Central memory CD8-positive, alpha-beta T cell (primary cell): ENCODE results near the gene COPZ1.

Source experiments
- ATAC-seq: fragments of 150-1000 bp; cut with Tn5 transposase; replicated peaks from 2 replicates; pipeline ENCODE4 v1.10.0; 2022; ENCODE audit warnings: mild to moderate bottlenecking, moderate FRiP score, moderate number of reproducible peaks; ENCODE audit not compliant: poor library complexity, severe bottlenecking; ENCODE audit errors: extremely low read depth
- DNase-seq, 2 donors: peaks; one replicate each; pipeline ENCODE4 v3.0.0; 2021; ENCODE audit warnings: low spot score in 2 of 2
- H3K27ac Mint-ChIP-seq: one replicate; pipeline ENCODE4 v1.8.0; 2022; ENCODE audit warnings: low read depth, mild to moderate bottlenecking, moderate library complexity, mixed read lengths
- H3K27me3 Mint-ChIP-seq: one replicate; pipeline ENCODE4 v1.8.0; 2022; ENCODE audit warnings: mixed read lengths
- H3K36me3 Mint-ChIP-seq: one replicate; pipeline ENCODE4 v1.8.0; 2022; ENCODE audit warnings: mild to moderate bottlenecking, moderate library complexity, mixed read lengths; ENCODE audit not compliant: insufficient read depth
- H3K4me1 Mint-ChIP-seq: one replicate; pipeline ENCODE4 v1.8.0; 2022; ENCODE audit warnings: mixed read lengths
- H3K4me3 Mint-ChIP-seq: one replicate; pipeline ENCODE4 v1.8.0; 2022; ENCODE audit warnings: mild to moderate bottlenecking, moderate library complexity, mixed read lengths
- H3K9me3 Mint-ChIP-seq: one replicate; pipeline ENCODE4 v1.8.0; 2022; ENCODE audit warnings: mixed read lengths

COPZ1 gene

GRCh38 chr12:54360717-54361456 is 36.0 kb downstream of the COPZ1 start:
- no peak overlapping the region for H3K4me3 Mint-ChIP-seq
- H3K36me3 Mint-ChIP-seq = no peaks in the 10 kb centered on the region
- ATAC-seq (no peak), DNase-seq (no peak)
- no peaks in the 10 kb centered on the region for H3K9me3 Mint-ChIP-seq
- H3K27me3 Mint-ChIP-seq = no peaks in the 10 kb centered on the region
- peaks cover 11% of the 10 kb centered on the region for H3K4me1 Mint-ChIP-seq
- peak overlapping the region; percentile 45 for H3K27ac Mint-ChIP-seq

GRCh38 chr12:54363047-54363446 is 38.1 kb downstream of the COPZ1 start:
- Mint-ChIP-seq H3K27ac (no peak overlapping the region), H3K9me3 (no peaks in the 10 kb centered on the region), H3K36me3 (no peaks in the 10 kb centered on the region), H3K4me3 (no peak overlapping the region), H3K4me1 (peaks cover 11% of the 10 kb centered on the region), H3K27me3 (no peaks in the 10 kb centered on the region)
- ATAC-seq (no peak), DNase-seq (no peak)

- Mint-ChIP-seq H3K9me3 (no peaks in the 10 kb centered on the region), H3K27me3 (no peaks in the 10 kb centered on the region), H3K4me3 (no peak overlapping the region), H3K4me1 (peaks cover 14% of the 10 kb centered on the region), H3K27ac (no peak overlapping the region), H3K36me3 (no peaks in the 10 kb centered on the region)
- DNase-seq (no peak), ATAC-seq (no peak)
Measured at GRCh38 chr12:54363618-54364017, 38.7 kb downstream of the COPZ1 start.

- no peak for DNase-seq
- no peak for ATAC-seq
Measured at GRCh38 chr12:54364413-54364812, 39.5 kb downstream of the COPZ1 start, which contains the start of gene GPR84. TSS of gene GPR84 (minus strand) at chr12:54364486. CDS start at chr12:54363851, 635 bp downstream.

GRCh38 chr12:54368025-54368708 is 43.2 kb downstream of the COPZ1 start:
- Mint-ChIP-seq H3K9me3 (no peaks in the 10 kb centered on the region), H3K27me3 (no peaks in the 10 kb centered on the region), H3K27ac (no peak overlapping the region), H3K36me3 (no peaks in the 10 kb centered on the region), H3K4me1 (peaks cover 26% of the 10 kb centered on the region), H3K4me3 (no peak overlapping the region)
- ATAC-seq = peak; percentile 17
- DNase-seq = no peak

More at GRCh38 chr12:54364413-54364812, 39.5 kb downstream of the COPZ1 start, which contains the start of gene GPR84:
- Mint-ChIP-seq H3K27ac (no peak within 1 kb of the TSS), H3K9me3 (no peaks in the 10 kb centered on the region), H3K4me3 (no peak within 1 kb of the TSS), H3K36me3 (no peaks in the 10 kb centered on the region), H3K27me3 (no peaks in the 10 kb centered on the region), H3K4me1 (peaks cover 20% of the 10 kb centered on the region)

DNA sequence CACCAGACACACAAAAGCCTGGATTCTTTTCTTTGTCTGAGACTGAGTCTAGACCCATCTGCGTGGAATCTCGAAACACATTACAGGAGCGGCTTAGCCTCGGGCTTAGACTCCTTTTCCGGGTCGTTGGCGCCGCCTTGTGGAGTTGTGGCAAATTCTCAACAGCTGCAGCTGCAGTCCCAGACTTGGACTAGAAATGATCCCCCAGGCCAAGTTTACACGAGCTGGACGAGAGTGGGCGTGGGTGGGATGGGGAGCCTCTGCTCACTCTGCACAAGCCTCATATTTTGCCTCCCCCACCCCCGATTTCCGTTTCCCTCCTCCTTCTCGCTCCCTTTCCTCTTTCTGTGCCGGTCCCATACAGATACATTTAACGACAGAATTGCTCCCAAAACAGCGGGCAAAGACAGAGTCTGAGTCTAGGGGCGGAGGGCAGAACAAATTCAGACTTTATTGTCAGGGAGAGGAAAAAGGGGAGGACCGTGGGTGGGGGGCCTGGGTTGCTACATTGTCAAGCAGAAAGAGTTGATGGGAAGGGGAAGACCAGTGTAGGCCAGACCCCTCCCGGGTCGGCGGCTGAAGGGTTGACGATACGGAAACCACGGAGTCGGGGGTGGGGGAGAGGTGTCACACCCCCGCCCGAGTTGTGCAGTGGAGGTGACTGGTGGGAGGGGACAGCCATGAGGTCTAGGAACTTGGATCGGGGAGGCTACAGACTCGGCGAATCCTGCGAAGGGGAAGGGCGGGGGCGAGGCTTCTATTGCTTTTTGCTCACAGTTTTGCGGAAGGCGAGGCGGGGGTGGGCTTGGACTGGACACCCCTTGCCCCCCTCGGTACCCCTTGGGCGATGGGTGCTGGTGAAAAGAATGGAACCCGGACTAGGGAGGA is 44.0 kb downstream of the COPZ1 start:
- H3K36me3 Mint-ChIP-seq = no peaks in the 10 kb centered on the region
- no peak overlapping the region for H3K27ac Mint-ChIP-seq
- H3K9me3 Mint-ChIP-seq = no peaks in the 10 kb centered on the region
- H3K4me3 Mint-ChIP-seq = no peak overlapping the region
- no peaks in the 10 kb centered on the region for H3K27me3 Mint-ChIP-seq
- peak; percentile 94 for ATAC-seq
- DNase-seq = peak; percentile 77 to 87
- peaks cover 23% of the 10 kb centered on the region for H3K4me1 Mint-ChIP-seq

- Mint-ChIP-seq H3K27me3 (no peaks in the 10 kb centered on the region), H3K27ac (no peak overlapping the region), H3K36me3 (no peaks in the 10 kb centered on the region), H3K4me3 (no peak overlapping the region), H3K4me1 (peaks cover 16% of the 10 kb centered on the region), H3K9me3 (no peaks in the 10 kb centered on the region)
- ATAC-seq (no peak), DNase-seq (no peak)
Measured at GRCh38 chr12:54369597-54370131, 44.7 kb downstream of the COPZ1 start.

DNA sequence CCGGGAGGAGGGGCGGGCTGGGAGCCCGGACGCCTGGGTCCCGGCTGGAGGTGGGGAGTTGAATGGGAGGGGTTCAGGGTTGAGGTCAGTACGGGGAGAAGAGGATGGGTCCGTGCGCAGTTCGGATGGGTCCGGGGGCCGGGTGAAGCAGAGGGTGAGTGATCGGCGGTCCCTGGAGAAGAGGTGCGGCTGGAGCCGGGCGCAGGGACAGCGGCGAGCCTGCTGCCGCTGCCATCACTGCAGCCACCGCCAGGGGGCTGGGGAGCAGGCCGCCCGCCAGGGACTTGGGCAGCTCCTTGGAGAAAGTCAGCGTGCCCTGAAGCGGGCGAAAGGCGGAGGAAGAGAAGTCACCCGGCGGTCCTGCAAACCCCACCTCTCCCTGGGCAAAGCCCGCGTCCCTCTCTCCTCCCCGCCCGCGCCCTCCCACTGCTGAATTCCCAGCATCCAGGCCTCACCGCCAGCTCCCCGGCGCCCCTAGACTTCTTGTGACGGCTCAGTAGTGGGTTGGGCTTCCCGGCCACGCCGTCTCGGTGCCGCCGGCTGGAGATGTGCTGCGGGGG is 45.3 kb downstream of the COPZ1 start:
- Mint-ChIP-seq H3K27ac (no peak overlapping the region), H3K36me3 (no peaks in the 10 kb centered on the region), H3K9me3 (no peaks in the 10 kb centered on the region), H3K27me3 (no peaks in the 10 kb centered on the region), H3K4me1 (peaks cover 14% of the 10 kb centered on the region), H3K4me3 (no peak overlapping the region)
- no peak for DNase-seq
- ATAC-seq = no peak

DNA sequence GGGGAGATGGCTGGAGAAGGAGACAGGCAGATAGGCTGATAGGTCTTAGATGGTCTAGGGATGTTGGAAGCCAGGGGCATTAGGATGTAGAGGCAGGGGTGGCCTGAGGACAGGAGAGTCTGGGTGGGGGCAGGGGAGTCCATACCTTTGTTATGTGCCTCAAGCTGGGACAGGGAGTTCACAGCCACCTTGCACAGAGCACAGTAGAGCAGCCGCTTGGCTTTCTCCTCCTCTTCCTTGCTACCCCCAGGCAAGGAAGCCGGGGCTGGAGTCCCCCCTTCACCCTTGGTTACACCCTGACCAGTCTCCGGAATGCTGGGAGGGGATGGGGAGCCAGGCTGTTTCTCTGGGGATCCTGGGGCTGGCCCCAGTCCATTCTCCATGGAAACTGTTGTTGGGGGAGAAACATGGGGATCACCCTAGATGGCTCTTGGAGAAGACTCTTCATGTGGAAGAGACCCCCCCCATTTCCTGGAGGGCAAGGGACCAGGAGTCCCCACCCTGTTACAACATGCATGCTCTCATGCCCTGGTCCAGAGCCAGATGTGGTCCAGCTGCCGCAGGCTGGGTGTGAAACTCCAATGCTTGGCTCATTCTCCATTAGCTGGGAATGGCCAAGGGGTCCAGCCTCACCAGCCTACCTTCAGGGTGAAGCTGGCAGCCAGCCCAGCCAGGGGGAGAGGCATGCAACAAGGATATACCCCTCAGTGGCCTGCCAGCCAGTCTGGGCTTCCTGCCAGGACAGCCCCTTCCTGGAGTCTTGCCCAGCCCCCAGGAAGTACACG is 46.6 kb downstream of the COPZ1 start:
- H3K36me3 Mint-ChIP-seq = no peaks in the 10 kb centered on the region
- ATAC-seq = no peak
- H3K27me3 Mint-ChIP-seq = no peaks in the 10 kb centered on the region
- peaks cover 14% of the 10 kb centered on the region for H3K4me1 Mint-ChIP-seq
- H3K27ac Mint-ChIP-seq = no peak overlapping the region
- no peak overlapping the region for H3K4me3 Mint-ChIP-seq
- H3K9me3 Mint-ChIP-seq = no peaks in the 10 kb centered on the region
- DNase-seq = no peak

DNA sequence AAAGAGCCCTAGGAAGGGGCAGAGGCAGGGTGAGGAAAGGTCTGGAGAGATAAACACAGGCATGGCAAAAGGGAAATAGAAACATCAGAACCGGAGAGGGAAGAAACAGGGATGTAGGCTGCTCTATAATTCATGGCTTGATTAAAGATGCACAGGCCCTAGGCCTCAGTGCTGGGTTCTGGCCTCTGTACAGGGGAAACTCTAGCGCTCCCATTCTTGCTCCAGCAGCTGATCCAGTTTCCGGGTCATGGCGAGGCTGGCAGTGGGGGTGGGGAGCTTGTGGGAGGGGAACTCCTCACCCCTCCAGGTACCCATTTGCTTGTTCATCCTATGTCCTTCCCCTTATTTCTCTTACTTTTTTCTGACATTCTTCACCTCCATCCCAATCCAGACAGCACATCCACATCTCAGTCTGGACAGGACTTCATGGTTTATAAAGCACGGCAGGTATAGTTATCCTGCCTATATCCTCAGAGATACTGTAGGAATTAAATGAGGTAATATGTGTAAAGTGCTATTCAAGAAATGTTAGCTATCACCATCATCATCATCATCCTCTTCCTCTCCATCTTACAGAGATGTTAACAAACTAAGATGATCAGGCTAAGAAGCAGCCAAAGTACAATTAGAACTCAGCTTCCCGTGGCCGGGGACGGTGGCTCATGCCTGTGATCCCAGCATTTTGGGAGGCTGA is 47.3 kb downstream of the COPZ1 start:
- no peak for ATAC-seq
- no peak for DNase-seq
- Mint-ChIP-seq H3K4me1 (peaks cover 14% of the 10 kb centered on the region), H3K27me3 (no peaks in the 10 kb centered on the region), H3K4me3 (no peak overlapping the region), H3K36me3 (no peaks in the 10 kb centered on the region), H3K9me3 (no peaks in the 10 kb centered on the region), H3K27ac (no peak overlapping the region)
